ENCODE data around the gene PCDHGA1.
A peak's percentile ranks its signal among the peaks of the same experiment; 100 is the strongest.

The PCDHGA1 gene

DNA sequence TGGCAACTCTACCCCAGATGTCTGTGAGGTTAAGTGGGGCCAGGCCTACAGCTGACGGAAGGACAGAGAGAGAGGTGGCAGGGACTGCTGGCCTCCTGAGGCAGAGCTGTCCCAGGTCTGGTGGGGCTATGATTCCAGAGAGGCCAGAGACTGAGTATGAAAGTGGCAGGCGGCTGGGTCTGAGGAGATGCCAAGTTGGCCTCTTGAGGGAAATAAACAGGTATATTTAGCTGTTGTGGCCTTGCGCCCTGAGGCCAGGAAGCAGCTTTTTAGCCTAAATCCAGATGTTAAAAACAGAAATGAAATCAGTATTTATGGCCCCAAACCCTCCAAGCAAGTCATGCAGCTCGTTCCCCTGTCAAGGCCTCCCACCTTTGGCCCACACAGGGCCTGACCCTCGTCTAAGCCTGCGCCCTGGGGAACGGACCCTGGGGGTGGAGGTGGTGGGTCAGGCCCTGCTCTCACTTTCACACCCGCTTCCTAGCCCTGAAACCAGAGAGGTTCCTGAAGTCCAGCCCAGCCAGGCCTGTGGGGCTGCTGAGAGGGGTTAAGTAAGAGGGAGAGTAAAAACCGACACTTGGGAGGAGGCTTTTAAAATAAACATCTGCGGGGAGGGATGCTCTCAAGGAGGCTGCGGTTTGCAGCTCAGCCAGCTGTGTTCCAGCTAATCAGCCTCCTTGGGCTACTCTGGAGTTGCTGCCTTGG is 177.2 kb downstream of the PCDHGA1 start:
- TF ChIP-seq KLF7 (tag by site-specific recombination; IDR thresholded peaks at IDR 0.05; ENCODE audit: borderline replicate concordance) (no peak), ZFHX2 (tag by site-specific recombination; conservative IDR thresholded peaks at IDR 0.05) (peak; percentile 28; the same call in 1 of the 2 replicates), EGR2 (tag by site-specific recombination; IDR thresholded peaks at IDR 0.05; ENCODE audit: low read depth) (peak; percentile 50)
- TF ChIP-seq, protein P1, sequence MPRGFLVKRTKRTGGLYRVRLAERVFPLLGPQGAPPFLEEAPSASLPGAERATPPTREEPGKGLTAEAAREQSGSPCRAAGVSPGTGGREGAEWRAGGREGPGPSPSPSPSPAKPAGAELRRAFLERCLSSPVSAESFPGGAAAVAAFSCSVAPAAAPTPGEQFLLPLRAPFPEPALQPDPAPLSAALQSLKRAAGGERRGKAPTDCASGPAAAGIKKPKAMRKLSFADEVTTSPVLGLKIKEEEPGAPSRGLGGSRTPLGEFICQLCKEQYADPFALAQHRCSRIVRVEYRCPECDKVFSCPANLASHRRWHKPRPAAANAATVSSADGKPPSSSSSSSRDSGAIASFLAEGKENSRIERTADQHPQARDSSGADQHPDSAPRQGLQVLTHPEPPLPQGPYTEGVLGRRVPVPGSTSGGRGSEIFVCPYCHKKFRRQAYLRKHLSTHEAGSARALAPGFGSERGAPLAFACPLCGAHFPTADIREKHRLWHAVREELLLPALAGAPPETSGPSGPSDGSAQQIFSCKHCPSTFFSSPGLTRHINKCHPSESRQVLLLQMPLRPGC (tag by site-specific recombination; IDR thresholded peaks at IDR 0.05): no peak
- Histone ChIP-seq H3K9me3 (ENCODE audit: control insufficient read depth, insufficient read depth, low read depth, low read length) (no peaks in the 10 kb centered on the region), H3K36me3 (ENCODE audit: control insufficient read depth in 2 of 2, insufficient read depth in 1 of 2, low read length in 2 of 2) (peaks cover 0 to 9% of the 10 kb centered on the region in 2 experiments; a peak in 1 of 3 replicates), H3K4me1 (ENCODE audit: control insufficient read depth, insufficient read depth, low read length) (no peaks in the 10 kb centered on the region), H3K4me3 (ENCODE audit: low read depth, low read length) (no peak overlapping the region), H3K27ac (ENCODE audit: extremely low read depth, low read depth, low read length) (no peak overlapping the region)
- ChIA-PET POLR2A (no interaction called here), CTCF (interaction anchor here (0.6 to 2.0 kb wide), 5 partner anchors 15 to 546 kb away, joined by 3 to 11 read pairs (median 7); partner anchors contain the start of gene PCDHGA11)

DNA sequence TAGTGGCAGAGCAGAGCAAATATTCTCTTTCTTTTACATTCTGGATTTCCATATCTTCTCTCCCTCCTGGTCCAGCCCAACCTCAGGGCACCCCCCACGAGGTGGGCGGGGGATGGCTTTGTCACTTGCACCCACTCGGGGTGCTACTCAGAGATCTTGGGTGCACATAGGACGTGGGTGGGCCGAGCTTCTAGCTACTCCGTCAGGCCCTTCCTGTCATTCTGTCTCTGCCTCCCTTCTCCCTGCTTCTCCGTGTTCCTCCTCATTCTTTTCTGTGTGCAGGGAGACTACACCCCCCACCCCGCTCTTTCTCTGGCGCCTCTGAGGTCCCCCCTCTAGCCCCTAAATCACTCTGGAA is 178.1 kb downstream of the PCDHGA1 start:
- peaks cover 0 to 13% of the 10 kb centered on the region in 2 experiments; a peak in 1 of 3 replicates for H3K36me3 ChIP-seq (ENCODE audit: control insufficient read depth in 2 of 2, insufficient read depth in 1 of 2, low read length in 2 of 2)
- H3K27ac ChIP-seq (ENCODE audit: extremely low read depth, low read depth, low read length): no peak overlapping the region
- H3K4me3 ChIP-seq (ENCODE audit: low read depth, low read length): no peak overlapping the region
- no peaks in the 10 kb centered on the region for H3K9me3 ChIP-seq (ENCODE audit: control insufficient read depth, insufficient read depth, low read depth, low read length)
- POLR2A ChIA-PET: interaction anchor here (1.8 kb wide), 1 partner anchor 32 kb away, joined by 7 read pairs; the partner anchor contains the start of gene PCDHGC3
- no peaks in the 10 kb centered on the region for H3K4me1 ChIP-seq (ENCODE audit: control insufficient read depth, insufficient read depth, low read length)
- TF ChIP-seq ZFP69B (tag by site-specific recombination; IDR thresholded peaks at IDR 0.05) (no peak), WT1 (tag by site-specific recombination; IDR thresholded peaks at IDR 0.05) (no peak), EGR2 (tag by site-specific recombination; IDR thresholded peaks at IDR 0.05; ENCODE audit: low read depth) (no peak), ZNF132 (tag by site-specific recombination; IDR thresholded peaks at IDR 0.05; ENCODE audit: borderline replicate concordance) (no peak), ZNF544 (tag by site-specific recombination; IDR thresholded peaks at IDR 0.05) (no peak), YY2 (tag by site-specific recombination; IDR thresholded peaks at IDR 0.05) (no peak), ZFP41 (tag by site-specific recombination; IDR thresholded peaks at IDR 0.05; ENCODE audit: borderline replicate concordance) (no peak), PRDM4 (tag by site-specific recombination; IDR thresholded peaks at IDR 0.05) (no peak), ZNF114 (tag by site-specific recombination; IDR thresholded peaks at IDR 0.05) (no peak), MEIS1 (CRISPR knock-in tag; IDR thresholded peaks at IDR 0.05; ENCODE audit: borderline replicate concordance) (no peak), ZNF155 (tag by site-specific recombination; IDR thresholded peaks at IDR 0.05) (no peak)
- CTCF ChIA-PET: interaction anchor here (1.1 to 2.0 kb wide), 4 partner anchors 14 to 87 kb away, joined by 3 to 11 read pairs (median 8); partner anchors contain the start of gene PCDHGA11

DNA sequence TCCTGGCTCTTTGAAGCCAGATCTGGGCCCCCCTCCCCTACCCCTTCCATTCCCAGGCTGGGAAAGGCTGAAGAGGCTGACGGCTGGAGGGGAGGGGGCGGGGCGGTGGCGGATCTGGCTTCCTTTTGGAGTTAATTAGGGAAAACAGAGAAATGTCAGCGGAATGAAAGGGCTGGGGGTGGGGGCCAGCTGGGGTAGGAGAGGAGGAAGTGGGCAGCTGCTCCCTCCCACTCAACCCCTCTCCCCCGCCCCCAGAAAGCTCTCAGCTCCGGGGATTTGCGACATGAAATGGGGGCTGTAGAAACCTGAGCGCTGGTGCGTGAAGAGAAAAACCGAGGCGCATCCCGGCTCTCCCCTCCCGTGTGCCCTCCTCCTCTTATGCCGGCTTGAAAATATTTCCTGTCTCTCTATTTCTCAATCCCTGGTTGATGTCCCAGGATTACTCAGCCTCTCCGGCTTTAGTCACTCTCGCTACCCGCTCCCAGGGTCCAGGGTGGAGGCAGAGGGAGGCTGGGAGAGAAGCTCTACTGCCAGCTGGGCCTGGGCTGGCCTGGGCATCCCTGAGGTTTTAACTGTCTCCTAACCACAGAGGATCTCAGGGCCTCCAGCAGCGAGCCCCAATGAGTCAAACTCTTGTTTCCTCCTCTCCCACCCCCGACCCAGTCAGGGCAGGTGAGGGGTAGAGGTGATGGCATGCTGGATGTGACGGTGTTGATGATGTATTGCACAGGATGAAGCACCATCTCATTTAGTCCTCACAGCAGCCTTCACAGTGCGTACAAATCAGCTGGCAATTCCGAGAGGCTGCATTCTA is 178.7 kb downstream of the PCDHGA1 start:
- H3K4me1 ChIP-seq (ENCODE audit: control insufficient read depth, insufficient read depth, low read length): no peaks in the 10 kb centered on the region; the same call in 1 of the 2 replicates
- CTCF ChIA-PET: interaction anchor here (0.6 to 1.7 kb wide), 5 partner anchors 8 to 408 kb away, joined by 3 to 9 read pairs (median 7); partner anchors contain the start of gene PCDHGA11
- no peak overlapping the region for H3K4me3 ChIP-seq (ENCODE audit: low read depth, low read length)
- H3K27ac ChIP-seq (ENCODE audit: extremely low read depth, low read depth, low read length): no peak overlapping the region
- no peaks in the 10 kb centered on the region for H3K9me3 ChIP-seq (ENCODE audit: control insufficient read depth, insufficient read depth, low read depth, low read length)
- POLR2A ChIA-PET: interaction anchor here (1.8 kb wide), 1 partner anchor 33 kb away, joined by 7 read pairs; the partner anchor contains the start of gene PCDHGC3
- H3K36me3 ChIP-seq (ENCODE audit: control insufficient read depth in 2 of 2, insufficient read depth in 1 of 2, low read length in 2 of 2): peaks cover 0 to 13% of the 10 kb centered on the region in 2 experiments; a peak in 1 of 3 replicates
- no peak for TF ChIP-seq ZNF701 (tag by site-specific recombination; IDR thresholded peaks at IDR 0.05)
- TF ChIP-seq KLF10 (tag by site-specific recombination; IDR thresholded peaks at IDR 0.05): no peak
- no peak for TF ChIP-seq ATF2 (tag by site-specific recombination; IDR thresholded peaks at IDR 0.05; ENCODE audit: low read depth)
- TF ChIP-seq ZNF624 (tag by site-specific recombination; IDR thresholded peaks at IDR 0.05): no peak
- TF ChIP-seq ZNF623 (tag by site-specific recombination; IDR thresholded peaks at IDR 0.05): no peak
- TF ChIP-seq ZFP41 (tag by site-specific recombination; IDR thresholded peaks at IDR 0.05; ENCODE audit: borderline replicate concordance): no peak
- no peak for TF ChIP-seq ZNF398 (tag by site-specific recombination; IDR thresholded peaks at IDR 0.05)
- TF ChIP-seq ZNF169 (tag by site-specific recombination; IDR thresholded peaks at IDR 0.05): no peak
- TF ChIP-seq ZFHX2 (tag by site-specific recombination; conservative IDR thresholded peaks at IDR 0.05): peak; percentile 71
